Right lobe of liver (tissue), 4 donors: Measurements from ENCODE around the gene SH2D1B.

Source experiments
- CTCF ChIP-seq, 4 donors: fragments of 200-600 bp in 3 of 4; fragments of 450-650 bp in 1 of 4; IDR thresholded peaks; one replicate each; pipeline versions ENCODE4 v1.5.1 to v1.8.0; 2016 to 2022; ENCODE audit warnings: antibody characterized with exemption in 4 of 4, mild to moderate bottlenecking in 2 of 4
- POLR2A ChIP-seq: fragments of 450-650 bp; IDR thresholded peaks from one replicate; pipeline ENCODE4 v1.6.1; 2017; ENCODE audit warnings: antibody characterized with exemption, mild to moderate bottlenecking
- donor health status: DM: no; HTN: no; CAD: no.
- donor health status: DM: no; HTN: no; CAD: no.
- donor health status: DM: no; HTN: yes; CAD: no.

GRCh38 chr1:162416909-162417308, 5.0 kb upstream of the SH2D1B start:
- TF ChIP-seq CTCF (IDR thresholded peaks at IDR 0.05) (no peak), POLR2A (no peak)
